Skin of body (tissue), 2 donors: ENCODE results near the gene ONECUT1. TPM values are rescaled to one million over a fixed set of nuclear protein-coding genes. Genes with fewer than 3 reads are reported as not detected.

ENCODE experiments used
- DNase-seq: peaks from one replicate; lab custom pipeline; 2025; lab: John Stamatoyannopoulos, UW
- total RNA-seq: library from RNA; depleted of rRNA; stranded (reverse); fragments of >200 nt; gene quantifications from one replicate; pipeline ENCODE4 v1.2.3, GENCODE V29; 2014

The ONECUT1 gene
- total RNA-seq, 1 donor from 2014 or later, result not detected

DNA sequence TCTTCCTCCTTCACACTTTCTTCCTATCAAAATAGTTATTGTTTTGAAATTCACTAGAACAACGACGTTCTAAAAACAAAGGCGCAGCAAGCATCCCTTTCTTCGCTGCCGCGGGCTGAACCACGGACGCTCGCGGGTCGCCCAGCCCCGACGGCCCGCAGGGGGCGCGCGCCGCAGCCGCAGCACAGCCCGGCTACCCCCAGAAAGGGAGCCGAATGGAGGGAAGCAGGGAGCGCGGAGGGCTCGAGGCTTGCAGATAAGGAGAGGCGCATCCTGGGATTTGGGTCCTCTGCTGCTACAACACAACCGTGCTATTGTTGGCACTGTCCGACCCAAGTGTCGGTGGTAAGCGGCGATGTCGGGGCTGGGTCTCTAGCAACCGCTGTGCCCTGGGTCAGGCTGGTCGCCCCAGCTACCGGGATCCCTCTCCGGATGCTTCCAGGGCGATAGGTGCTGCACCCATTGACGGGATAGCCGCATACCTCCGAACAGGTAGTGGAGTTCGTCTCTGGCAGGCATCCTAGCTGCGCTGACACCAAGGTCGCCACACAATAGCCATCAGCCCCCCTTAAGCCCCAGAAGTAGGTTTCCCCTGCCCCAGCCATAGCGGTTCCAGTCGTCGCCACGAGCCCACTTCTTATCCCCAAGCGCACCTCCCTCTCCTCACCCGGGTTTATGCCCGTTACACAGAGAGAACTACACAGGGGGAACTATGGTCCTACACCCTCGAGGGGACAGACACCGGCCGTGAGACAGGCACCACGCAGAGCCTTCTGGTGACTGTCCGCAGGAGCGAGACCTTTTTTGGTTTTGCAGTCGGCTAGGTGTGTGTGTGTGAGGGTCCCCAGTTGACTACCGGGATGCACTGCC, 6.0 kb downstream of the ONECUT1 start:
- DNase-seq, result no peak

DNA sequence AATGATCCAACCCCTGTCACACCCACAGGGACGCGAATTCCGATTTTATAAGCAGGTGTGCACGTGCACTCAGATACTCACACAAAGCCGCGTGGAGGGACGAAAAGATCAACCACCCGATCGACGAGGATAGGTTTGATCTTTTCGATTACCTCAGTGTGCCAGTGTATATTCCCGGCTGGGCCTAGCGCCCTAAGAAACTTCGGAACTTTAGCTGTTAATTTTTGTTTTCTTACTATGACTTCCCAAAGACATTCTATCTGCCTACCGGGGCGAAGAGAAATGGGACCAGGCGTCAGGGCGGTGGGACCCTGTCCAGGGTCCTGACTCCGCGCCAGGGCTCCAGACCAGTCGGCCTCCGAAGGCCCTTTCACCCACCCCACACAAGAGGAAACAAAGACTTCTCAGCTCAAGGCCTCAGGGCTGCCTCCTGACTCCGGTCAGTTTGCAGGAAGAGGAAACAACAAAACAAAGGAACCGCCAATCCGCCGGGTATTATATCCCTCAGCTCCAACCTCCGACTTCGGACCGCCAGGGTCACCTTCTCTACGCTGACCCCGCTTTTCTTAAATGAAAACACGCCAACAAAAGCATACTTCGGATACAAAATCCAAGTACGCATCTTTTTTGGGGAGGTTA, 6.8 kb downstream of the ONECUT1 start:
- DNase-seq, result no peak

DNA sequence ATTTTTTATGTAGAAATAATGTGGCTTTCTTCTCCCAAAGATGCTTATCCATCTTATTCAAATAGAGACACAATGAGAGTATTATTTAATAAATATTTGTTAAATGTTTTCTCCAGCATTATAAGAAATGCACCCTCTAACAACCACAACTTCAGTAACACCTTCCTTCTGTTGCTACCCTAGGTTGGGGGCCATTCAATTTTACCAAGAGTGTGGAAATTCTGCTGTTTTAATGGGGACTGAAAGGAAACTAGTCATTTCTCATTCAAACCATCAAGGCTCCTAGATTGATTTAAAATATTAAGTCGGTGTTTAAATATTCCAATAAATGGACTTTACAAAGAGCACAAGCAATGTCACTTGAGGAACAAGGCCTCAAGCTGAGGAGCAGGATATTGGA, 7.6 kb downstream of the ONECUT1 start:
- DNase-seq, result no peak

DNA sequence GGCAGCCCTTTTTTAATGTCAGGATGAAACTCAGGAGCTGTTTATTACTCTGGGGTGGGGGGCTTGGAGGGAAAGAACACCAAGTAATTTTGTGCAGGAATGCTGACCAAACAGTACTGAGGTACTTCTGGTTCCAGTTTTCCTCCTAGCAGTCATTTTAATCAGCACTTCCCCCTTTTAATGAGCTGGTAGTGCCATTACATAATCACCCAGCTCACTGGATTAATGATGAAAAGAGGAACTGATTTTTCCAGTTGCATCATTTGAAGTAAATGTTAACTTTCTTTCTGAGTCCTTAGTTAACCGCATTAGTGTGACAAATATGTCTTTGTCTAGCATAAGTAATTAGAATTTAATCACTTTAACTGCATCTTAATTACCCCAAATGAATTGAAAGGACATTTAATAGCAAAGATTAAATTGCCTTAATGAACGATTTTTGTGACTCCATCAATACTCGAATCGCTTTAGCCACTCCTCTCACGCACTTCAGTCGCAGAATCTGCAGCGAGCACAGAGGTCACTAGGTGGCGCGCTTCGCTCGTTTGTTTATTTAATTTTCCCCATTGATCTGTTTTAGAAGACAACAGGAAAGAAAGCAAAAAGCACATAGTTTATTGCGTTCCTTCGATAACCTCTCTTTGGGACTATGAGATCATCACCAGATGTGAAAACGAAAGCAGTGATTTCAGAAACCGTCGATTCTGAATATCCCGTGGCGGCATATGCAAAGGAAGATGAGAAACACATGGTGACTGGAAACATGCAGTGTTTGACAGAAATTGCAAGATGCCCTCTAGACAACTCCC, 9.8 kb downstream of the ONECUT1 start:
- peak; percentile 61 for DNase-seq

DNA sequence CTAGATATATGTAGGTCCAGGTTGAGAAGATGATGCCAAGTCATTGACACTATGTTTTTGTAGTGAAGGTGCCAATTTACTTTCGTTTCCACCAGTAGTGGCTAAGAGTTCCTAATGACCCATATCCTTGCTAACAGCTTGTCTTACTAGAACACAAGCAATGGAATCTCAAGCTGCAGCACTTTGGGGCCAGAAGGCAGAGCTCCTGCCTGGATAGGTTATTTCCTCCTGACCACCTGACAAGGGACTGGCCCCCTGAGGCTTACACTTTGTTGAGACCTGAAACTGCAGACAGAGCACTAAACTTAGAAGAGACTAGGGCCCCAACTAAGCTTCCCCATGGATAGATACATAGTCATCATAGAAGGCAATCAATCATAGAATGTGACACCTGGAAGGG, 11.7 kb downstream of the ONECUT1 start:
- no peak for DNase-seq

DNA sequence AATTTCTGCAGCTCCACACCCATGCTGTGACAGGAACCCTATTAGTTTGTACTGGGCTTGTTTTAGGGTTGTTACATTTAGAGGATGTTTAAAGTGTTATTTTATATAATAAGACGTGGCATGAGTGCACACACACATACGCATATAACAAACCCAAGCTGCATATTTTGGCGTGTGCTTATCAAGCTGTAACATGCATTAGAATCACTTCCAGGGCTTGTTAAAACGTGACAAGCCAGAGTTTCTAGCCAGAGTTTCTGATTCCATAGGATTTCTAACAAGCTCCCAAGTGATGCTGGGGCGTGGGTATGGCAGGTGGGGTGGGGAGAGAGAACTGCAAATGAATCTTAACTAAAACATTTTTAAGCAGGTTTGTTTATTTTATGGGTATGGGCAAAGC, 17.4 kb downstream of the ONECUT1 start:
- DNase-seq, result no peak

DNA sequence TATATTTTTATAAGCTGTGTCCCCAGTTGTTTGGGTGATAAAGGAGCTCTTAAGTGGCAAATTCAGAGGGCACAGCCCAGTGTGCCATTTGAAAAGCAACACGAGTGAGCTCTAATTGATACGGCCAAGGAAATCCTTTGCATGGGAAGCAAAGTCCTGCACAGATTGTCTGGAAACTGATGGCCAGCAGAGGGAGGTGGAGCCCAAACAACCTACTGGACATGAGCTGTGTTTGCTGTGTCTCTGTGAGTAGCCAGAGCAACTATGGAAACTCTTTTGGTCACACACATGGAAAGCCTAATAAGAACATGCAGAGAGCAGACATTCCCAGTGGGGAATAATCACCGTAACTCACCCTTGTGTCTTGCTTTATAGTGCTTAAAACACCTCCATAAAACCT, 24.4 kb downstream of the ONECUT1 start:
- DNase-seq, result no peak

DNA sequence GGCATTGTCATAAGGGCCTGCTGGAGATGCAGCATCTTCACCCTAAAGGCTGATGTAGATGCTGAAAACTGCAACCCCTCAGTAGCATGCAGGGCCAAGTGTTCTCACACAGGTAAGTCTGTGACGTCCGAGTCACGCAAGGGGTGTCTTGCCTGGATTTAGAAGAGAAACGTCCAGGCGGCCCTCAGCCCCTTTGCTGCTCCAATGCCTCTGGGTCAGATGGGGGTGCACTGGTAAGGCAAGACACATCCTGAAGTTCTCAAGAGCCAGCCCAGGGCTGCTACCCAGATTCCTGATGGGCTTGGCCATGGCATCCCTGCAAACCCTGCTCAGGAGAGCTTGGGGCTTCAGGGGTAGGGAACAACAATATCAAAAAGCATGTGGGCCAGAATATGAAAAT, 25.4 kb downstream of the ONECUT1 start:
- DNase-seq, result no peak

DNA sequence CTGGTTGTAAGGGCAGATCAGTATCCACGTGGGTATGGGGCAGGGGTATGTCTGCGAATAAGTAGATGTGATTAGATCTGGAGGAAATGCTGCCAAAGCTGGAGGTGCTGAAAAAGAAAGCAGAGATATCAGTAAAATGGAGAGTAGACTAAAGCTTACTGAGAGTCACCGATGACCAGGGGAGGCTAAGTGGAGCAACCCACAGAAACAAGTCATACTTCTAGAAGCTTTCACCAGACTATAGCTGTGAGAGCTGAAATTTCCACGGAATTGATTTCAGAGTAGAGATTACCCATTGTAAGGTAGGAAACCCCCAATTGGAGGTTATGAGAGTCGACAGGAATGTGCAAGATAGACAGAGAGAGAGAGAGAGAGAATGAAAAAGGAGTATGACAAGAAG, 27.5 kb downstream of the ONECUT1 start:
- DNase-seq, result no peak

DNA sequence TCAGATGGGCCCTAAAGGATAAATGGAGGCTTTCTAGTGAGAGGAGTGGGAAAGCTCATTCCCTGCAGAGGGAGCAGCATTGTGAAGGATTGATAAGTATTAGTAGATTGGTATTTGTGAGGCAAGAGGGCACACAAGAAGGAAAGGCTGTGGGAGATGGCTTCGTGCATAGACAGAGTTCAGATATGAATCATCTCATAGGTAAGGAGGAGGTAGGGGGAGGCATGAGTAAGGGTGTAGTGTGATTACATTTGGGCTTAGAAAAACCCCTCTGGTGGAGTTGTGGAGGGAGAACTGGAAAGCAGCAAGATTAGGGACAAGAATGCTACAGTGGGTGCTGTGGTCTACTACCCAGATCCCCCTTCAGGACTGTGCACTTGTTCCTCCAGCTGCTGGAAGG, 29.6 kb downstream of the ONECUT1 start:
- DNase-seq, result no peak

DNA sequence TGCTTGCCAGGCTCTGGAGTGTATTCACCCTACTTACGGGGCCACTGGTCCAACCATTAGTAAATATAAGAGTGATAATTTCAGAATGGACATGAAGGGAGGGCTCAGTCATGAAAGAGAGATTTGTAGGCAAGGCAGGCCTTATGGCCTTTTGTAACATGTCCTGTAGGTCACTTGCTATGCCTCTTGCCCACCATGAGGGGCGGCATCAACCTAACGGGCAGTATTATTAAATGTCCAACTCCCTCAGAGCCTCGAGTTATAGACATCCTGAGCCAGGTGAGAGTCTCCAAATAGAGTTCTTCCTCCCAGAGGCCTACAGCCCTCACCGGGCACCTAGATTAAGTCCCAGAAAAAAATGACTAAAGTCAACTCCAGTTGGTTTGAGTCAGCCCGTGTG, 30.2 kb downstream of the ONECUT1 start:
- DNase-seq, result no peak

DNA sequence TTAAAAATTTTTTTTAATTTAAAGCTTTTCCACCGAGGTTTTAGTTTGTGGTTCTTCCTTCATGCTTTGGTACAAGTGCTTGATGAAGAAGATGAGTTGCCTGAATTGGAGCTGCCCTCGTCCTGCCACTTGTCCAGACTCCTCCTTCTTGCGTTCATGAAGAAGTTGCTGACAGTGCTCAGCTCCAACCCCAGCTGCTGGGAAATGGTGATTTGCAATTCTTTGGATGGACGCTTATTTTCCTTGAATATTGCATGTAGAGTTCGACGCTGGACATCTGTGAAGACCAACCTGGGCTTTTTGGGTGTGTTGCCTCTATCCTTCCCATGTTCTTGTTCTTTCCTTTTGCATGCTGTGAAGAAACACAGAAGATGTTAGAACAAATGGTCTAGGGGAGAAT, 32.6 kb downstream of the ONECUT1 start:
- DNase-seq, result no peak

DNA sequence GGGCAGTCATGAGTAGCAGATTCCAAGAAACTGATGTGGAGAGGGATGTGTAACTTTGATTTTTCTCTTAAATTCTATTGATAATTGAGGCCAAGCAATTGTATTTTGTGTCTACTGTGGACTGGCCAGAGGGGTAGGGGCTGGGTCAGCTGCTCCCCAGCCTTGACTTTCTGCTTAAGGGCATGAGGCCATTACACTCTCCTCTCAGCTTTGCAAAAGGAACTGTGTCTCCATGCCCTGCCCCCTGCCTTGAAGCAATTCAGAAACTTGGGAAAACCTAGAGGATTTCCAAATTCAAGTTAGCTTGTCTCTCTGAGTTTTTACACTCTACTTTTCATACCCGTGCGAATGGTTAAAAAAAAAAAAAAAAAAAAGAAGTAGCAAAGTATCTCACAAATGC, 38.6 kb downstream of the ONECUT1 start:
- no peak for DNase-seq

DNA sequence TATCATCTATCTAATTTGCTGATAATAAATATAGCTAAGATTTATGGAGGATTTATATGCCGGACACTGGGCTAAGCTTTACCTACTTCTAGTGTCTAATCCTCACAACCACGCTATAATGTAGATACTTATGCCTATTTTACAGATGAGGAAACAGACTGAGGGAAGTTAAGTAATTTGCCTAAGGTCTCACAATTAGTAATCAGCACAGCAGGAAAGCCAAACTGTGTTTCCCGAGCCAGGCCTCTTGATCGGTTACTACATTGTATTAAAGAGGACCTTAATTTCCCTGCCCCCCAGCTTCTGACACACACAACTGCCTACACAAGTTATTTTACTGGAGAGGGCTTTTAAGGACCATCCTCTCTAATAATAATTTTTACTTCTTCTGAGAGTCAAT, 40.9 kb downstream of the ONECUT1 start:
- no peak for DNase-seq

DNA sequence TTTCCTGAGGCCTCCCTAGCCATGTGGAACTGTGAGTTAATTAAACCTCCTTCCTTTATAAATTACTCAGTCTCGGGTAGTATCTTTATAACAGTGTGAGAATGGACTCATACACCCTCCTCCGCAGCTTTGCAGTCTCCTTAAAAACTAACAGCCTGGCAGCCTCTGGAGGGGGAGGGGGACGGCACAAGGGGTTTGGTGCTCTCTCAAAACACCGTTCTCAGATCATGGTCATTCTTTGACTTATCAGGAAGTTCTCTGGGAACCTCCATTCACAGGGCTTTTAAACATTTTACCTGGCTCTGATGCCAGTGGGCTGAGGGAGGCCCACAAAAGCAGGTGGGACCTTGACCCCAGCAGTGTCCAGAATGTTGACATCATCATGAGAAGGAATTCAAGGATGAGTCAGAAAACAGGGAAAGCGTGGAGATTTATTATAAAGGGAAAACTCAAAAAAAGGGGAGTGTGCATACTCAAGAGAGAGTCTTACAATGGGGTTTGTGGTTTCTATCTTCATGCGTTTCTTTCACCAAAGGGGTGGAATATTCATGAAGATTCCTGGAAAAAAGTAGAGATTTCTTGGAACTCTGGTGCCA, 43.9 kb downstream of the ONECUT1 start:
- DNase-seq, result no peak

DNA sequence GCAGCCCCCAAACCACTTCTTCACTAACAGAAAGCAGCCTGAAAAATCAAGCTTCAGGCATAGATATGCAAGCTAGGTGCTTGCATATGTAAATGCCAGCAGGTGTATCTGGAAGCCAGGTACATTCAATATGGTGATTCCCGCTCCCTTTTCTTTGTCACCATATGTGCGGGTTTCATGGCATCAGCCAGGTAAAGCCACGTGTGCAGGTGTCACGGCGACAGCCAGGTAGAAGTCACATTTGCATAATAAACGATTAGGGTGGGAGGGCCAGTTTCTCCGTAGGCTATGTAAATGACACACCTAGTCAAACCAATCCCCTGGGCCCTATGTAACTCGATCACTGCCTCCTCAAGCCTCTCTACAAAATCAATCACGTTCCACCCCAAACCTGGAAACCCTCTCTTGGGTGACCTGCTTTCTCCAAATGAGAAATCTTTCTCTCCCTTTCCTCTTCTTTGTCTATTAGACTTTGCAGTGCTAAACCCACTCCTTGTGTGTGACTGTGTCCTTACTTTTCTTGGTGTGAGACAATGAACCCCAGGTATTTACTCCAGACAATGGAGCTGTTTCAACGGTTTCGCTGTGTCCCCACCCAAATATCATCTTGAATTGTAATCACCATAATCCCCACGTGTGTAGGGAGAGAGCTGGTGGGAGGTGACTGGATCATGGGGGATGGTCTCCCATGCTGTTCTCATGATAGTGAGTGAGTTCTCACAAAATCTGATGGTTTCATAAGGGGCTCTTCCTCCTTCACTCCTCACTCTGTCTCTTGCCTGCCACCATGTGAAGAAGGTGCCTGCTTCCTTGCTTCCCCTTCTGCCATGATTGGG, 44.6 kb downstream of the ONECUT1 start:
- no peak for DNase-seq

DNA sequence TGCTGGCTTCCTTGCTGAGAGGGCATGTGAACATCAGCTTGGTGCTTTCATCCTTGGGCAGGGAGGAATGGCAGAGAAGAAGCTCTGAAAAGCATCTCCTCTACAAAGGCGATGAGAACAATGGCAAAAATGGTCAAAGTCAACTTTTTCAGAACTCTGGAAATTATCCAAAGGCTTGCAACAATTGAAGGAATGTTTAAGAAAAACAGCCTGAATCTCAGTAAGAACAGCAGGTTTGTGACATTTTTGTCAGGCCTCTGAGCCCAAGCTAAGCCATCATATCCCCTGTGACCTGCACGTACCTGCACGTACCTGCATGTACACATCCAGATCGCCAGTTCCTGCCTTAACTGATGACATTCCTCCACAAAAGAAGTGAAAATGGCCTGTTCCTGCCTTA, 51.8 kb downstream of the ONECUT1 start:
- no peak for DNase-seq

DNA sequence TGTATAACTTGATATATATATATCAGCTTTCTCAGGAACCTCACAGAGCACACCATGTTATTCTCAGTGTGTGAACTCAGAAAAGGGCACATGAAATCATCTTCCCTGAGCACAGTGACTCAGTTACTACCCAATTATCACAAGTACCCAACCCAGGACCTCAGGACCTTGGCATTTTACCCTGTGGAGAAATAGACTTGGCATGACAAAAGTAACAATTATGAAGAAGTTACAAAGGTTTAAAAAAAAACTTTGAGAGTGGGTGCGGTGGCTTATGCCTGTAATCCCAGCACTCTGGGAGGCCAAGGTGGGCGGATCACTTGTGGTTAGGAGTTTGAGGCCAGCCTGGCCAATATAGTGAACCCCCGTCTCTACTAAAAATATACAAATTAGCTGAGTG, 52.4 kb downstream of the ONECUT1 start:
- DNase-seq, result no peak

DNA sequence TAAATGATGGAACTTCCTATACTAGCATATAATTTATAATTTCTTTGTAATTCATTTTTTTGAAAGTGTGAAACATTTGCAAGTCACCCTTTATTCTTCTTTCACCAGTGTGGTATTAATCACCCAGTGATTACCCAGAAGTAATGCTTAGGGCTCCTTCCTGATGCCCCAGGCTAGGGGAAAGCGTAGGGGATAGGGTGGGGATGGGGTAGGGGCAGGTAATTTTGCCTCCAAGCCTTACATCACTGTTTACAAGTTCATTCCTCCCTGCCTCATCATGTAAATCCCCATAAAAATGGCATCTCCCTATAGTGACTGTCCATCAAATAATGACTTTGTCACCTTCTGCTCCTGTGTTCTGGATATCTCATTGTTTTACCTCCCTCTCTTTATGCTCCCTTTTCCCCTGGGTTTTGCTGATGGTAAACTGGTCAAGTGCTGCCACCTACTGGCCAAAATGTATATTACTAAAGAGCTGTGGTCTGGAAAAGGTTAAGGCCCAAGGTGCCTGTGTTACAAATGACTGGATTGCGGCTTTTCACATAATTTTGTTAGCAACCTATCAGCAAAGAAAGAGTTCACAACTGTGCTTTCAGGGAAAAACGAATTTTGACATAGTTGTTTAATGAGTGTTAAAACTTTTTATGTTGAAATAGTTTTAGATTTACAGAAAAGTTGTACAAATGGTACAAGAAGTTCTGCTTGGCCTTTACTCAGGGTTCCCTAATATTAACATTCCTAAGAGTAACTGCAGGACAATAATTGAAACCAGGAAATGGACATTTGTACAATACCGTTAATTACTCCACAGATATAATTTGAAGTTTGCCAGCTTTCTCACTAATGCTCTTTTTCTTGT, 54.7 kb downstream of the ONECUT1 start:
- DNase-seq, result peak; percentile 53

DNA sequence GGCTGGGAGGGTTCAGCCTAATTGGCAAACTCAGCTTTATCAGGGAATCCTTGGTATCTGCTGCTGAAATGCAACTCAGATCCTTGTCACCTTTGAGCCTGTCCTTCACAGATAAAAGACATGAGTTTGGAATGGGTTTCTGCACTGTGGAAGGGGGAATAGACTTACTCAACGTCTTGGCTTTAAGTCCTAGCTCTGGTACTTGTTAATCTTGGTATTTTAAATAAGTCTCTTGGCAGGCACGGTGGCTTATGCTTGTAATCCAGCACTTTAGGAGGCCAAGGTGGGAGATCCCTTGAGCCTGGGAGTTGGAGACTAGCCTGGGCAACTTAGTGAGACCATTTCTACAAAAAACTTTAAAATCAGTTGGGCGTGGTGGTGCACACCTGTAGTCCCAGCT, 55.8 kb downstream of the ONECUT1 start:
- DNase-seq, result no peak
